ENCODE data around the gene ENOX1. TPM values are rescaled to one million over a fixed set of nuclear protein-coding genes. Genes with fewer than 3 reads are reported as not detected.

Gene ENOX1
- total and polyA plus RNA-seq, 4 experiments from 2014 or later = not detected

DNA sequence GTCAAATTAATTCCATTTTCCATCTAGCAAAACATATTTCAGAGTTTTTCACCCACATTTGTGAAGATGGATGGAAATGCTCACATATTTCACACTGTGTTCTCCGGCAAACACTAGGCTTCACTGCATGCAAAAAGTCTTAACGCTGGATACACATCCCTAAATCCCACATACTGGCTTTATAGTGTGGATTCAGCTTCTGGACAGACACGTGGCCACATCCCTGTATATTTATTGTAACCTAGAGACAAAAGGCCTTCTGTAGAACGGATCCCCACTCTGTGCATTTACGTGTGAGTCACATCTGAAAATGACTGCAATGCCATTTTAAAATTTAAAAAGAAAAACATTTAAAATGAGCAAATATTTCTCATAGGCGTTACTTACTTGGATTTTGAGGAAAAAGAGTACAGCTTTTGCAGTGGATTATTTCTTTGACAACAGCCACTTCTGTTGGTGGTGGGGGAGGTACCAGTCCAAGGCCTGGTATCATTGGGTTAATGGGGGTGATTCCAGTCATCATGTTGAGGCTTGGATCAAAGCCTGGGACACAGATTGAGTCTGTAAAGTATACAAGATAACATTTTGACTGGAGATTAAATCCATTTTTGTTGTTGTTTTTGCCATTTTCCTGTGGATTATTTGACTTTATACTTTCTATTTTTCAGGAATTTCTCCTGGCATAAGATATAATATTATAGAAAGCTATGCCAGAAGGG is 425.7 kb downstream of the ENOX1 start:
- no peaks in the 10 kb centered on the region for H3K36me3 Mint-ChIP-seq
- H3K27ac Mint-ChIP-seq = no peak overlapping the region
- ChIA-PET CTCF (ENCODE audit: partially characterized antibody) (no interaction called here), POLR2A (ENCODE audit: partially characterized antibody) (no interaction called here)
- H3K4me3 Mint-ChIP-seq = no peak overlapping the region
- H3K27ac ChIP-seq (ENCODE audit: low read depth, low read length) = no peak overlapping the region
- H3K4me1 ChIP-seq (ENCODE audit: insufficient read depth, low read length) = no peaks in the 10 kb centered on the region
- H3K4me1 Mint-ChIP-seq = no peaks in the 10 kb centered on the region
- intact Hi-C loops (cut with micrococcal nuclease) = no loop called here
- no peaks in the 10 kb centered on the region for H3K27me3 Mint-ChIP-seq
- no peak for DNase-seq
- no peaks in the 10 kb centered on the region for H3K36me3 ChIP-seq (ENCODE audit: insufficient read depth, low read length)
- H3K4me3 ChIP-seq (ENCODE audit: low read length in 2 of 2) = no peak overlapping the region
- H3K9me3 Mint-ChIP-seq = no peaks in the 10 kb centered on the region
- no peaks in the 10 kb centered on the region for H3K27me3 ChIP-seq (ENCODE audit: insufficient read depth, low read length)
- H3K9me3 ChIP-seq (ENCODE audit: control insufficient read depth in 1 of 2, low read length in 2 of 2) = no peaks in the 10 kb centered on the region

DNA sequence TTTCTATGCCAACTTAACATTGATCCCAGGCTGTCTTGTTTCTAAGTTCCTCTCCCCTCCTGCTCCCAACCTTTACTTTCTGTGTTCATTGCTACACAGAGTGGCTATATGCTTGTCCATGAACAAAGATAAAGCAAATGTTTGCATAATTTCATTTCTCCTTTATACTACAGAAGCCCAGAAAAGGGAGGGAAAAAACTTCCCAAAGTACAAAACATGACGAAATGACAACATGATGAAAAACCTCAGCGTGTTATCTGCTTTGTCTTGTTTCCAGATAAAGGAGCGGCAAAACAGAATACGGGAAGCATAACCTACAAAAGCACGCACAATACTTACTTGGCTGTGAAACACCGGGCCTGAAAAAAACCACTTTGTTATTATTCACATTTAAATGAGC is 426.6 kb downstream of the ENOX1 start:
- CTCF ChIA-PET (ENCODE audit: partially characterized antibody) = no interaction called here
- Histone ChIP-seq H3K36me3 (ENCODE audit: insufficient read depth, low read length) (no peaks in the 10 kb centered on the region), H3K4me1 (ENCODE audit: insufficient read depth, low read length) (no peaks in the 10 kb centered on the region), H3K27me3 (ENCODE audit: insufficient read depth, low read length) (no peaks in the 10 kb centered on the region), H3K27ac (ENCODE audit: low read depth, low read length) (no peak overlapping the region), H3K9me3 (ENCODE audit: control insufficient read depth in 1 of 2, low read length in 2 of 2) (no peaks in the 10 kb centered on the region), H3K4me3 (ENCODE audit: low read length in 2 of 2) (no peak overlapping the region)
- no peaks in the 10 kb centered on the region for H3K27me3 Mint-ChIP-seq
- no peaks in the 10 kb centered on the region for H3K9me3 Mint-ChIP-seq
- intact Hi-C loops (cut with micrococcal nuclease) = no loop called here
- H3K4me1 Mint-ChIP-seq = no peaks in the 10 kb centered on the region
- no peak overlapping the region for H3K4me3 Mint-ChIP-seq
- H3K27ac Mint-ChIP-seq = no peak overlapping the region
- no peaks in the 10 kb centered on the region for H3K36me3 Mint-ChIP-seq
- no peak for DNase-seq
- POLR2A ChIA-PET (ENCODE audit: partially characterized antibody) = no interaction called here

DNA sequence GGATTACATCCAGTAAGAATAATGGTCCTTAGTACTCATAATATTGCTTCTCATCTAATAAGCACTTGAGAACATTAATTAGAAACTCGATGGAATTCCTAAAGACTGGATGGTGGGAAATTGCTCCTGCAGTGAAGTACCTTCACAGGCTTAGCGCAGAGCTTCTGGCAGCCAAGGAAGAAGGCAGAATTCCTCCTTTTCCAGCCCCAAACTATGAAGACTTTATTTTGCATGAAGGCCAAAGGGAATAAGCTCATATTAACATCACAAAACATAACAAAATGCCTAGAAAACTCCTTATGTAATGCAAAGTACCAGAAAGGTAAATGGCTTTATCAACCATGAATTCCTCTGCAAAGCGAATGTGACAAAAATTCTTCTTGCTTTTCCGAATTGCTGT is 427.2 kb downstream of the ENOX1 start:
- Mint-ChIP-seq H3K9me3 (no peaks in the 10 kb centered on the region), H3K36me3 (no peaks in the 10 kb centered on the region), H3K27me3 (no peaks in the 10 kb centered on the region), H3K4me3 (no peak overlapping the region), H3K4me1 (no peaks in the 10 kb centered on the region), H3K27ac (no peak overlapping the region)
- DNase-seq = no peak
- Histone ChIP-seq H3K4me3 (ENCODE audit: low read length in 2 of 2) (no peak overlapping the region), H3K36me3 (ENCODE audit: insufficient read depth, low read length) (no peaks in the 10 kb centered on the region), H3K4me1 (ENCODE audit: insufficient read depth, low read length) (no peaks in the 10 kb centered on the region), H3K27me3 (ENCODE audit: insufficient read depth, low read length) (no peaks in the 10 kb centered on the region), H3K27ac (ENCODE audit: low read depth, low read length) (no peak overlapping the region), H3K9me3 (ENCODE audit: control insufficient read depth in 1 of 2, low read length in 2 of 2) (no peaks in the 10 kb centered on the region)
- ChIA-PET POLR2A (ENCODE audit: partially characterized antibody) (no interaction called here), CTCF (ENCODE audit: partially characterized antibody) (no interaction called here)
- intact Hi-C loops (cut with micrococcal nuclease) = no loop called here

DNA sequence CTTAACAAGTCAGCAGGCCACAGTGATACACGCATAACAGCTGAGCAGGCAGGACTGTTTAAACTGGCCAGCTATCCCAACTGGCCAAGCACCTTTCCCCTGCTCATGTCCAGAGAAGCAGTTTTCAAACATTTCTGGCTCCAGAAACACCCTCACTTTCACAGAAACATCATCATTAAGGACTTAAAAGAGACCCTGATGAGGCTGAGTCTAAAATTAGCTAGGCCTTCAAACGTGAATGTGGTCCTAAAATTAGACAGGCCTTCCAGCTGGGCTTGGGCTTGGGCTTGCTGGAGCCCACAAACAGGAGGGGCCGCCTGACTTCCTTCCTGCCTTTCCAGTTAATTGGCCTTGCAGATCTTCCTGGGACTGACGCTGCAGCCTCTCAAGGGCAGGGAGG is 429.2 kb downstream of the ENOX1 start:
- H3K27me3 ChIP-seq (ENCODE audit: insufficient read depth, low read length) = no peaks in the 10 kb centered on the region
- H3K9me3 ChIP-seq (ENCODE audit: control insufficient read depth in 1 of 2, low read length in 2 of 2) = no peaks in the 10 kb centered on the region
- DNase-seq = no peak
- no peaks in the 10 kb centered on the region for H3K36me3 ChIP-seq (ENCODE audit: insufficient read depth, low read length)
- no peaks in the 10 kb centered on the region for H3K4me1 ChIP-seq (ENCODE audit: insufficient read depth, low read length)
- POLR2A ChIA-PET (ENCODE audit: partially characterized antibody) = no interaction called here
- Mint-ChIP-seq H3K36me3 (no peaks in the 10 kb centered on the region), H3K27ac (no peak overlapping the region), H3K4me1 (no peaks in the 10 kb centered on the region), H3K4me3 (no peak overlapping the region), H3K9me3 (no peaks in the 10 kb centered on the region), H3K27me3 (no peaks in the 10 kb centered on the region)
- no peak overlapping the region for H3K27ac ChIP-seq (ENCODE audit: low read depth, low read length)
- intact Hi-C loops (cut with micrococcal nuclease) = no loop called here
- no peak overlapping the region for H3K4me3 ChIP-seq (ENCODE audit: low read length in 2 of 2)
- CTCF ChIA-PET (ENCODE audit: partially characterized antibody) = no interaction called here

DNA sequence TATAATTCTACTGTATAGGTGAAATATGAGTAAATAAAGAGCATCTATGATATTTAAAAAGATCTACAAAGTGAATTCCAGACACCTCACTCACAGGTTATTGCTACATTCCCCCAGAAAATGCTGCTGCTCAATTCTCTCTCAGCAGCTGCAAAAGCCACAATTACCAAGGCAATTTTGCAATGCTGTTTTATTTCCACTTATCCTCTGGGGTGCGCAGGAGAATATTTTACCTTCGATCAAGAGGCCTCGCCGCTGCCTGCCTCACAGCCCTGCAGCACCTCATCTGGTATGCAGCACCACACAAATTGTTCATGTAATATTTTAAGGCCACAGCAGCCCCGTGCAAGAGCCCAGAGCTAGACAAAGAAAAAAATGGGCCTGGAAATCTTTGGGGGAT is 430.2 kb downstream of the ENOX1 start:
- no peak overlapping the region for H3K27ac Mint-ChIP-seq

DNA sequence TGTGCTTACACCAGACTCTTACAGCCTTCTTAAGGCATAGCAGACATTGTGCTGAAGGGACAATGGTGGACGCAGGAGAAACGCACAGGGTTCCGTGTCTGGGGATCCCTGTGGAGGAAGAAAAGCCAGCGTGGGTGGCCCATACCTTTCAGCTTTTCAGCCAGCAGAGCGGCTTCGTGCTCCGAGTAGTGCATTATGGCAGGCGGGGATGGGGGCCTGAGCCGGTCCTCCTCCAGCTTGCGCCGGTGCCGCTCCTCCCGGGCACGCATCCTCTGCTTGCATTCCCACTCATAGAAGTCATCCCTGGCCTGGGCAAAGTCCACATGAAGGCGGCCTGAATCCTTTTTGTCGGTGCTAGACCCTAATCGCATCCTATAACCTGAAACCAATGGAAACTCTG is 431.0 kb downstream of the ENOX1 start:
- Histone ChIP-seq H3K4me1 (ENCODE audit: insufficient read depth, low read length) (no peaks in the 10 kb centered on the region), H3K9me3 (ENCODE audit: control insufficient read depth in 1 of 2, low read length in 2 of 2) (no peaks in the 10 kb centered on the region), H3K27ac (ENCODE audit: low read depth, low read length) (no peak overlapping the region), H3K4me3 (ENCODE audit: low read length in 2 of 2) (no peak overlapping the region), H3K27me3 (ENCODE audit: insufficient read depth, low read length) (no peaks in the 10 kb centered on the region), H3K36me3 (ENCODE audit: insufficient read depth, low read length) (no peaks in the 10 kb centered on the region)
- Mint-ChIP-seq H3K27me3 (no peaks in the 10 kb centered on the region), H3K9me3 (no peaks in the 10 kb centered on the region), H3K4me1 (no peaks in the 10 kb centered on the region), H3K36me3 (no peaks in the 10 kb centered on the region), H3K27ac (no peak overlapping the region), H3K4me3 (no peak overlapping the region)
- intact Hi-C loops (cut with micrococcal nuclease) = no loop called here
- ChIA-PET POLR2A (ENCODE audit: partially characterized antibody) (no interaction called here), CTCF (ENCODE audit: partially characterized antibody) (no interaction called here)
- DNase-seq = no peak

More for the DNA sequence above, 430.2 kb downstream of the ENOX1 start:
- CTCF ChIA-PET (ENCODE audit: partially characterized antibody) = no interaction called here
- Mint-ChIP-seq H3K4me1 (no peaks in the 10 kb centered on the region), H3K27me3 (no peaks in the 10 kb centered on the region), H3K9me3 (no peaks in the 10 kb centered on the region), H3K4me3 (no peak overlapping the region), H3K36me3 (no peaks in the 10 kb centered on the region)
- Histone ChIP-seq H3K9me3 (ENCODE audit: control insufficient read depth in 1 of 2, low read length in 2 of 2) (no peaks in the 10 kb centered on the region), H3K4me3 (ENCODE audit: low read length in 2 of 2) (no peak overlapping the region), H3K27me3 (ENCODE audit: insufficient read depth, low read length) (no peaks in the 10 kb centered on the region), H3K36me3 (ENCODE audit: insufficient read depth, low read length) (no peaks in the 10 kb centered on the region), H3K4me1 (ENCODE audit: insufficient read depth, low read length) (no peaks in the 10 kb centered on the region), H3K27ac (ENCODE audit: low read depth, low read length) (no peak overlapping the region)
- POLR2A ChIA-PET (ENCODE audit: partially characterized antibody) = no interaction called here
- intact Hi-C loops (cut with micrococcal nuclease) = no loop called here
- DNase-seq = no peak

DNA sequence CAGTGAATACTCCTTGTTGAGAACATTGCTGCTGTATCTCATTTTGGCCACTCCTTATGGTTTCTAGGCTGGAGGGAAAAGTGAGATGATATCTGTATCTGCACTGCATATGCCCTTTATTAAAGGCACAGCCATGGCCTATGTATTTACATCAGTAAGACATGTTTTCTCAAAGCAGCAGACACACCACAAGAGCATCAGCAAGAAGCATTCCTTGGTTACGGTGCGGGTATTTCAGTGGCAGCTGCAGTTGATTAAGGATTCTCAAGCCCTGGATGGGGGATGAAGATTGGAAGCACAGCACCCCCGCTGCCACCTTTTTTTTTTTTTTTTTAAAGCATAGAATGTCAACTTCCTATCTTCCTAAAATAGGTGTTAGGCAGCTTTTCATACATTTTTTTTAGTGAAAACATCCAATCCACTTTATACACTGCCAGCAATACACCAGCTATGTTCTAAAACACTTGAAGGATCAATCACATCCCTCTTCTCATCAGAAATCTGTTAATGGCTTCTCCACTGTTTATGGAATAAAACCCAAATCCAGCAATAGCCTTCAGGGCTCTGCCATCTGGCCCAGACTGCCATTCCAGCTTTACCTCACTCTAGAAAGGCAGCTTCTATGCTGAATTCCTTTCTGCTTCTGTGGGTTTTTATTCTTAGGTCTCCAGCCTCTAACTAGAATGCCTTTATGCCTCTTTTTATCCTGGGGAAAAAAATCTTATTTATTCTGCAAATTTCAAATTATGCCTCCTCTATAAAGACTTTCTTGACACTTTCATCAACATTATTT is 432.4 kb downstream of the ENOX1 start:
- H3K27me3 Mint-ChIP-seq = peaks cover 0 to 2% of the 10 kb centered on the region in 2 donors
- H3K4me3 ChIP-seq (ENCODE audit: low read length in 2 of 2) = no peak overlapping the region
- no peaks in the 10 kb centered on the region for H3K27me3 ChIP-seq (ENCODE audit: insufficient read depth, low read length)
- no peak overlapping the region for H3K27ac ChIP-seq (ENCODE audit: low read depth, low read length)
- no peaks in the 10 kb centered on the region for H3K4me1 Mint-ChIP-seq
- H3K36me3 Mint-ChIP-seq = no peaks in the 10 kb centered on the region
- no peaks in the 10 kb centered on the region for H3K4me1 ChIP-seq (ENCODE audit: insufficient read depth, low read length)
- no peak for DNase-seq
- no peak overlapping the region for H3K4me3 Mint-ChIP-seq
- ChIA-PET CTCF (ENCODE audit: partially characterized antibody) (no interaction called here), POLR2A (ENCODE audit: partially characterized antibody) (no interaction called here)
- no peaks in the 10 kb centered on the region for H3K9me3 Mint-ChIP-seq
- intact Hi-C loops (cut with micrococcal nuclease) = no loop called here
- H3K27ac Mint-ChIP-seq = no peak overlapping the region
- H3K36me3 ChIP-seq (ENCODE audit: insufficient read depth, low read length) = no peaks in the 10 kb centered on the region
- H3K9me3 ChIP-seq (ENCODE audit: control insufficient read depth in 1 of 2, low read length in 2 of 2) = no peaks in the 10 kb centered on the region

Data from CD4-positive, alpha-beta memory T cell (primary cell).